ENCODE measurements around the gene TBXAS1.

DNA sequence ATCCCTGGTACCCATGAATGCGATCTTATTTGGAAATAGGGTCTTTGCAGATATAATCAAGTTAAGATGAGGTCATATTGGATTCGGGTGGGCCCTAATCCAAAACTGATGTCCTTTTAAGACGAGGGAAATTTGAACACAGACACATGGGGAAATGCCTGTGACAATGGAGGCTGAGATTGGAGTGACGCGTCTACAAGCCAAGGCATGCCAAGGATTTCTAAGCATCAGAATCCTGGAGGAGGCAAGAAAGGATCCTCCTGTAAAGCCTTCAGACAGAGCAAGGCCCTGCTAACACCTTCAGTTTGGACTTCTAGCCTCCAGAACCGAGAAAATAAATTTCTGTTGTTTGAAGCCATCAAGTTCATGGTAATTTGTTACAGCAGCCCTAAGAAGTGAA is 215.2 kb downstream of the TBXAS1 start:
- TF ChIP-seq, protein P1, sequence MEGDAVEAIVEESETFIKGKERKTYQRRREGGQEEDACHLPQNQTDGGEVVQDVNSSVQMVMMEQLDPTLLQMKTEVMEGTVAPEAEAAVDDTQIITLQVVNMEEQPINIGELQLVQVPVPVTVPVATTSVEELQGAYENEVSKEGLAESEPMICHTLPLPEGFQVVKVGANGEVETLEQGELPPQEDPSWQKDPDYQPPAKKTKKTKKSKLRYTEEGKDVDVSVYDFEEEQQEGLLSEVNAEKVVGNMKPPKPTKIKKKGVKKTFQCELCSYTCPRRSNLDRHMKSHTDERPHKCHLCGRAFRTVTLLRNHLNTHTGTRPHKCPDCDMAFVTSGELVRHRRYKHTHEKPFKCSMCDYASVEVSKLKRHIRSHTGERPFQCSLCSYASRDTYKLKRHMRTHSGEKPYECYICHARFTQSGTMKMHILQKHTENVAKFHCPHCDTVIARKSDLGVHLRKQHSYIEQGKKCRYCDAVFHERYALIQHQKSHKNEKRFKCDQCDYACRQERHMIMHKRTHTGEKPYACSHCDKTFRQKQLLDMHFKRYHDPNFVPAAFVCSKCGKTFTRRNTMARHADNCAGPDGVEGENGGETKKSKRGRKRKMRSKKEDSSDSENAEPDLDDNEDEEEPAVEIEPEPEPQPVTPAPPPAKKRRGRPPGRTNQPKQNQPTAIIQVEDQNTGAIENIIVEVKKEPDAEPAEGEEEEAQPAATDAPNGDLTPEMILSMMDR (conservative IDR thresholded peaks at IDR 0.05; ENCODE audit: low read length) = no peak
- TF ChIP-seq EZH2phosphoT487 (IDR thresholded peaks at IDR 0.05; ENCODE audit: borderline replicate concordance) = no peak

Data from Loucy (cell line).